DMS 273 (cell line): ENCODE data around the gene VWA1.
"Not testable (repeated sequence)": the region's sequence is repeated elsewhere in the genome, so short reads cannot be mapped to it uniquely, and the experiment has no call there.

Experiments
- DNase-seq: peaks from one replicate; lab custom pipeline; 2025; ENCODE audit not compliant: unreplicated experiment; lab: John Stamatoyannopoulos, UW

VWA1 gene

GRCh38 chr1:1455366-1455884 is 19.9 kb downstream of the VWA1 start:
- DNase-seq, result no peak

- not testable (repeated sequence) for DNase-seq
Observed at GRCh38 chr1:1455934-1456333, 20.4 kb downstream of the VWA1 start.

- DNase-seq, result not testable (repeated sequence)
Observed at GRCh38 chr1:1456683-1457255, 21.3 kb downstream of the VWA1 start.

- not testable (repeated sequence) for DNase-seq
Observed at GRCh38 chr1:1459156-1459555, 23.7 kb downstream of the VWA1 start.

GRCh38 chr1:1459711-1460110 is 24.2 kb downstream of the VWA1 start:
- not testable (repeated sequence) for DNase-seq

- DNase-seq, result no peak
Observed at GRCh38 chr1:1460540-1461130, 25.1 kb downstream of the VWA1 start.

GRCh38 chr1:1461721-1462317 is 26.3 kb downstream of the VWA1 start:
- no peak for DNase-seq

GRCh38 chr1:1462318-1462966 is 27.0 kb downstream of the VWA1 start:
- peak; percentile 74 for DNase-seq

- DNase-seq, result no peak
Observed at GRCh38 chr1:1463312-1463711, 27.8 kb downstream of the VWA1 start.

- not testable (repeated sequence) for DNase-seq
Observed at GRCh38 chr1:1468196-1468985, 32.9 kb downstream of the VWA1 start.

- DNase-seq, result no peak
Observed at GRCh38 chr1:1470626-1471388, 35.3 kb downstream of the VWA1 start.

GRCh38 chr1:1471389-1472052 is 36.0 kb downstream of the VWA1 start, which contains the start of gene ATAD3B:
TSS of gene ATAD3B (plus strand) at chr1:1471765. CDS start at chr1:1471885, 120 bp downstream.
- DNase-seq, result peak; percentile 85

- not testable (repeated sequence) for DNase-seq
Observed at GRCh38 chr1:1472053-1472876, 36.8 kb downstream of the VWA1 start.

GRCh38 chr1:1476011-1476410 is 40.5 kb downstream of the VWA1 start:
- not testable (repeated sequence) for DNase-seq

- DNase-seq, result no peak
Observed at GRCh38 chr1:1477206-1477605, 41.7 kb downstream of the VWA1 start.

GRCh38 chr1:1479547-1480487 is 44.3 kb downstream of the VWA1 start:
- DNase-seq, result no peak

- DNase-seq, result not testable (repeated sequence)
Observed at GRCh38 chr1:1480488-1480867, 45.0 kb downstream of the VWA1 start.

GRCh38 chr1:1481811-1482210 is 46.3 kb downstream of the VWA1 start:
- DNase-seq, result not testable (repeated sequence)
